Brain microvascular endothelial cell (primary cell): ENCODE measurements around the gene ZER1.

ENCODE experiments used
- DNase-seq: peaks from one replicate; pipeline ENCODE4 v3.0.0-alpha.2; 2020
- H3K27ac ChIP-seq: fragments of 250-450 bp; sonication (Bioruptor Pico); 2 replicates; pipeline ENCODE4 v1.5.1; 2020; ENCODE audit warnings: mild to moderate bottlenecking, moderate library complexity
- H3K27me3 ChIP-seq: fragments of 250-450 bp; sonication (Bioruptor Pico); replicated peaks from 2 replicates; pipeline ENCODE4 v1.5.1; 2020; ENCODE audit warnings: mild to moderate bottlenecking
- H3K36me3 ChIP-seq: fragments of 250-450 bp; sonication (Bioruptor Pico); replicated peaks from 2 replicates; pipeline ENCODE4 v1.5.1; 2020; ENCODE audit warnings: mild to moderate bottlenecking
- H3K4me3 ChIP-seq: 2 replicates; pipeline ENCODE4 v1.5.1; 2011; ENCODE audit warnings: low read depth, mild to moderate bottlenecking, control low read depth, low read length, moderate library complexity
- in situ Hi-C: cut with HindIII; loops from 2 replicates; pipeline ENCODE4 v1.10.0; 2017; ENCODE audit warnings: low sequenced_read_pairs, low pct_ligation_motif_present
- TF ChIP-seq, protein P1 (sequence below): IDR thresholded peaks from 2 replicates; pipeline ENCODE4 v1.5.1; 2011; ENCODE audit warnings: low read depth, mild to moderate bottlenecking, moderate library complexity, low read length, control low read depth, inconsistent platforms; ENCODE audit errors: missing control alignments

Gene ZER1

DNA sequence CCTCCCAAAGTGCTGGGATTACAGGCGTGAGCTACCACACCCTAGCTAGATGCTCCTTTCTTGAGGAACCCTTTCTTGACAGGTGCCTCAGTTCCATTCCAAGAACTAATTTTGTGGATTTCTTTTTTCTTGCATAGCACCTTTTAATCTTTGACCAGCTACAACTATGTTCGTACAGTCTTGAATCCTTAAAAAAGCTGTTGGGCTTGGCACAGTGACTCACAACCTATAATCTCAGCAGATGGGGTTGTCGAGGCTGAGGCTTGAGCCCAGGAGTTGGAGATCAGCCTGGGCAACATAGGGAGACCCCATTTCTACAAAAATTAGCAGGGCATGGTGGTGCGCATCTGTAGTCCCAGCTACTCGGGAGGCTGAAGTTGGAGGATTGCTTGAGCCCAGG, 1.3 kb upstream of the ZER1 start:
- Histone ChIP-seq H3K4me3 (no peak overlapping the region), H3K27me3 (no peaks in the 10 kb centered on the region), H3K36me3 (no peaks in the 10 kb centered on the region), H3K27ac (no peak overlapping the region)
- TF ChIP-seq, protein P1, sequence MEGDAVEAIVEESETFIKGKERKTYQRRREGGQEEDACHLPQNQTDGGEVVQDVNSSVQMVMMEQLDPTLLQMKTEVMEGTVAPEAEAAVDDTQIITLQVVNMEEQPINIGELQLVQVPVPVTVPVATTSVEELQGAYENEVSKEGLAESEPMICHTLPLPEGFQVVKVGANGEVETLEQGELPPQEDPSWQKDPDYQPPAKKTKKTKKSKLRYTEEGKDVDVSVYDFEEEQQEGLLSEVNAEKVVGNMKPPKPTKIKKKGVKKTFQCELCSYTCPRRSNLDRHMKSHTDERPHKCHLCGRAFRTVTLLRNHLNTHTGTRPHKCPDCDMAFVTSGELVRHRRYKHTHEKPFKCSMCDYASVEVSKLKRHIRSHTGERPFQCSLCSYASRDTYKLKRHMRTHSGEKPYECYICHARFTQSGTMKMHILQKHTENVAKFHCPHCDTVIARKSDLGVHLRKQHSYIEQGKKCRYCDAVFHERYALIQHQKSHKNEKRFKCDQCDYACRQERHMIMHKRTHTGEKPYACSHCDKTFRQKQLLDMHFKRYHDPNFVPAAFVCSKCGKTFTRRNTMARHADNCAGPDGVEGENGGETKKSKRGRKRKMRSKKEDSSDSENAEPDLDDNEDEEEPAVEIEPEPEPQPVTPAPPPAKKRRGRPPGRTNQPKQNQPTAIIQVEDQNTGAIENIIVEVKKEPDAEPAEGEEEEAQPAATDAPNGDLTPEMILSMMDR, result no peak
- in situ Hi-C loops, result no loop called here
- no peak for DNase-seq

DNA sequence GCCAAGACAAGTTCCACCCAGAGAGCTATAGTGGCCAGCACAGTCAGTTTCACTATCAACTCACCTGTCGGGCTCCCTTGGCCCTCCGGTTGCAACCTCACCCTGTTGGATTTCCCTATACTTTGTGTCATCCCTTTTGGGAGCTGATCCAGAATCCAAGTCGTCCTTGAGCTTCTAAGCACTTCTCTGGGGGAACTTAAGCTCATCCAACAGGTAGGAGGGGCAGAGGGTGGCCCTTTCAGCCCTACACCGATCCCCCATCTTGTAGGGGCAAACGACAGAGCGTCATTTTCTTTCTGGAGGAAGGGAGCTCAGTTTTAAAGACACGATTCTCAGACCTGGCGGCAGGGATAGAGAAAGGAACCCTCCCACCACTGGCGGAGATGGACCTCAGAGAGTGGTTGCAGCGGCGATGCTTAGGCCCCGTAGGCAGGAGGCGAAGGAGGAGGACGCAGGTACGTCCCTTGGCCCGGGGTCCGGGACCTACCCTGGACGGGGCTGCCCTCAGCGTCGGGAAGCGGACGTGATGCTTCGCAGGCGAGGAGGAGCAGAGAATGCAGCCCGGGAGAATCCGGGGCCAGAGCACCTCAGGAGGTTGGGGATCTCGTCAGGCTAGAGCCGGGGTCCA, 519 bp downstream of the ZER1 start:
- Histone ChIP-seq H3K4me3 (peak overlapping the region; percentile 99), H3K27me3 (no peaks in the 10 kb centered on the region), H3K27ac (peak overlapping the region; percentile 50), H3K36me3 (no peaks in the 10 kb centered on the region)
- TF ChIP-seq, protein P1, result no peak
- in situ Hi-C loops, result no loop called here
- no peak for DNase-seq

DNA sequence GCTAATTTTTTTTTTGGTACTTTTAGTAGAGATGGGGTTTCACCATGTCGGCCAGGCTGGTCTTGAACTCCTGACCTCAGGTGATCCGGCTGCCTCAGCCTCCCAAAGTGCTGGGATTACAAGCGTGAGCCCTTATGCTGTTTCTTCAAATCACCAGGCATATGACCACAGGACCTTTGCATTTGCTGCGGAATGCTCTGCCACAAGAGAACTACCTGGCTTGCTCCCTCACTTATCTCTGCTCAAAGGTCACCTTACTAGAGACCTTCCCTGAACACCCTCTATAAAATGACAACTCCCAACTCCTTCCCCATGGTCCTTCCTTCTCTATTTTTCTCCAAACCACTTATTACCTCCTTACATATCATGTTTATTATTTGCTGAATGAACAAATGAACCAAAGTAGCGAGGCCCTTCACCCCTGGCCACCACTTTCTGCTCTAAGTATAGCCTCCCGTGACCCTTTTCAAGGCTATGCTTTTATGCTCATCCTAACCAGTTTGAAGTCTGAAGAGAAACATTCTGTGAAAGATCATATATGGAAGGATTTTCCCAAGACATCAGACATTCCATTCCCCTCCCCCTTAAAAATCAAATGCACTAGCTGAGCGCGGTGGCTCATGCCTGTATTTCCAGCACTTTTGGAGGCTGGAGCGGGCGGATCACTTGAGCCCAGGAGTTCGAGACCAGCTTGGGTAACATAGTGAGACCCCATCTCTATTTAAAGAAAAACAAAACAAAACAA, 1.3 kb downstream of the ZER1 start:
- in situ Hi-C loops, result no loop called here
- Histone ChIP-seq H3K36me3 (no peaks in the 10 kb centered on the region), H3K27me3 (no peaks in the 10 kb centered on the region), H3K4me3 (peak overlapping the region; percentile 99), H3K27ac (no peak overlapping the region)
- TF ChIP-seq, protein P1, result no peak
- no peak for DNase-seq

DNA sequence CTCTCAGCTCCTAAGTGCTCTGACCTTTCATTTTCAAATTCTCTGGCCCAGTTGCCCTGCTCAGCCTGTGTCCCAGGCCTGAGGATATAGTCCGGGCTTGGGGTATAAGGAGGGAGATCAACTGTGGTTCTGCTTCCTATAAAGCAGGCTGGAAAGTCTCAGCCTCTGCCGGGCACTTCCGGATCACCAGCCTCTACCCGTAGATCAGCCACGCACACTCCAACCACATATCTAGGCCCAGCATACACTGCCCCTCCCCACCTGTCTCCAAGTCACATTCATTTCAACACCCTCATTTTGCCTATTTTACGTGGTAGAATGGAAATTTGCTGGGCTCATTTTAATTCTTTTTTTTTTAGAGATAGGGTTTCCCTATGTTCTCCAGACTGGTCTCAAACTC, 3.1 kb downstream of the ZER1 start:
- Histone ChIP-seq H3K36me3 (no peaks in the 10 kb centered on the region), H3K27me3 (no peaks in the 10 kb centered on the region), H3K27ac (no peak overlapping the region), H3K4me3 (no peak overlapping the region)
- DNase-seq, result no peak
- in situ Hi-C loops, result no loop called here
- TF ChIP-seq, protein P1, result no peak

DNA sequence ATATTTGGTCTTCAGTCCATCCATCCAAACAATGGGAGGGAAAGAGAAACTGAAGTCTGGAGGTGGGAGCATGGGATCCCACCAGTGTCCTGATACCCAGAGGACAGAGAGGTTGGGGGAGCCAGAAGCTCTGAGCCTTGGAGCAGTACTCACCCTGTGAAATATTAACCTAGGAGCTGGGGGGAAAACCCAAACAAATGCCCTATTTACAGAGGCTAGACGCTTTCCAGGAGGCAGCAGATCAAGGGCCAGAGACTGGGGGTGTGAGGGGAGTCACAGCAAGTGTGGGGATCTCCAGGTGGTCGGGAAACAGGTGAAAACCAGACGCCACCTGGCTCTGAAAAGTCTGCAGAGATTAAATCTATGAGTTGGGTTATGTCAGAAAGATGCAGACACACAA, 6.2 kb downstream of the ZER1 start:
- DNase-seq, result no peak
- TF ChIP-seq, protein P1, result no peak
- Histone ChIP-seq H3K27me3 (no peaks in the 10 kb centered on the region), H3K4me3 (no peak overlapping the region), H3K36me3 (no peaks in the 10 kb centered on the region), H3K27ac (no peak overlapping the region)
- in situ Hi-C loops, result no loop called here
